Pancreas (tissue), 10 donors: ENCODE results near the gene BCR. TPM values are rescaled to one million over a fixed set of nuclear protein-coding genes. Genes with fewer than 3 reads are reported as not detected.

ENCODE experiments used
- ATAC-seq, 4 donors: fragments of 200-7000 bp; cut with Tn5 transposase; one replicate each; pipeline versions ENCODE4 v1.8.0 to v1.9.1; 2020; ENCODE audit warnings: mild to moderate bottlenecking in 4 of 4, moderate library complexity in 4 of 4
- DNase-seq, 6 donors: peaks; one replicate each; pipeline ENCODE4 v3.0.0-alpha.2; 2020
- FAIRE-seq: peaks from 2 replicates; lab custom pipeline; 2012; peaks lifted over from hg19 to GRCh38; lab: Jason Lieb, UNC
- H3K27ac ChIP-seq, 4 donors: fragments of 200-600 bp; sonication (generic); 1 replicate in 3 of 4; 2 replicates in 1 of 4; pipeline versions ENCODE4 v1.5.0 to v1.8.0; 2020
- H3K27me3 ChIP-seq, 4 donors: fragments of 200-600 bp; one replicate each; pipeline ENCODE4 v1.8.0; 2021
- H3K36me3 ChIP-seq, 3 donors: fragments of 200-600 bp; sonication (generic) in 1 of 3; one replicate each; pipeline versions ENCODE4 v1.5.0 to v1.8.0; 2020 to 2021
- H3K4me1 ChIP-seq, 3 donors: fragments of 200-600 bp; one replicate each; pipeline ENCODE4 v1.8.0; 2021
- H3K4me3 ChIP-seq, 4 donors: fragments of 200-600 bp; sonication (generic) in 2 of 4; one replicate each; pipeline versions ENCODE4 v1.5.0 to v1.8.0; 2020 to 2021
- H3K9me3 ChIP-seq, 4 donors: fragments of 200-600 bp; one replicate each; pipeline ENCODE4 v1.8.0; 2021
- WGBS, 2 donors: extraction: QIAGEN DNeasy Blood & Tissue Kit; methylation state at CpG; one replicate each; pipeline ENCODE4 v1.1.7; 2013; 5-methylcytosine and 5-hydroxymethylcytosine counted together
- intact Hi-C, 3 donors: fragments of 100-400 bp; cut with DNase I; formaldehyde crosslinking; loops; one replicate each; pipeline versions ENCODE4 v1.11.1 to v1.14.2; 2022
- polyA plus RNA-seq, 2 donors: library from polyadenylated mRNA; stranded (reverse); fragments of 200-250 nt; gene quantifications; one replicate each; pipeline ENCODE4 v1.2.3, GENCODE V29; 2013
- total RNA-seq, 6 donors: library from RNA; stranded (reverse); fragmentation: NEBNext Ultra II Directional in 4 of 6; extraction: Animal tissue kit (Norgen Biotek cat#: 25700) in 4 of 6; gene quantifications; one replicate each; pipeline versions ENCODE4 v1.2.1 to v1.2.4, GENCODE V29; 2021 to 2023
- TF ChIP-seq, protein P1 (sequence below), 4 donors: fragments of 200-600 bp; sonication (generic) in 3 of 4; IDR thresholded peaks; one replicate each; pipeline versions ENCODE4 v1.5.0 to v1.8.0; 2021; ENCODE audit warnings: antibody characterized with exemption in 4 of 4
- donor health status: healthy with polysubstance abuse.
- donor health status: DM: no; HTN: no; CAD: no; lungs with moderate emphysema.
- donor health status: DM: no; HTN: no; CAD: no.
- donor health status: control.
- donor health status: control.
- donor health status: Bipolar disorder and iron deficiency.
- donor health status: DM: yes; HTN: yes; CAD: no.
- donor health status: DM: no; HTN: no; CAD: no.
- donor health status: DM: no; HTN: no; CAD: no.
- donor health status: DM: yes; HTN: yes; CAD: no.

Gene BCR
- total and polyA plus RNA-seq, 8 donors = 15.5 to 35.9 (median 18.1) TPM

DNA sequence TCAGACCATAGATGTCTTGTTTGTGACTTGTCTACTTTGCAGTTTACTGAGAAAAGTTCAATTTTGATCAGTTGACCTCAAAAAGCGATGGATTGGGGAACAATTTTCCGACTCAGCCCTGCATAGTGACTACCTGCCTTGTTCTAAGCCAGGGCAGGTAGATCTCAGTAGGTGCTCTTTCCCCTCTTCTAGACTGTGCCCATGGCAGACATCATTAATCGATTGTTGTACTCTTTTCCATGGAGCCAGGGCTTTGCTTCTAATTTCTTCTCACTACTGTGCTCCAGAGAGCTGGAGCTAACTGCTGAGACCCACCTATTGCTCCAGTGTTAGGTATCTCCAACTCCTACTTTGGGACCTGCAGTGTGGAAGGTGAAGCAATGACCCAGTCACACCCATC lies 25.2 kb upstream of the BCR start:
- no peak overlapping the region for H3K27ac ChIP-seq
- H3K9me3 ChIP-seq = no peaks in the 10 kb centered on the region
- FAIRE-seq (no peak), ATAC-seq (no peak), DNase-seq (no peak)
- no peaks in the 10 kb centered on the region for H3K36me3 ChIP-seq
- H3K4me3 ChIP-seq = no peak overlapping the region
- no peaks in the 10 kb centered on the region for H3K4me1 ChIP-seq
- no peaks in the 10 kb centered on the region for H3K27me3 ChIP-seq
- WGBS, 2 donors = 89 to 92% methylated on average over 3 of the region's 3 CpGs
- TF ChIP-seq, protein P1, sequence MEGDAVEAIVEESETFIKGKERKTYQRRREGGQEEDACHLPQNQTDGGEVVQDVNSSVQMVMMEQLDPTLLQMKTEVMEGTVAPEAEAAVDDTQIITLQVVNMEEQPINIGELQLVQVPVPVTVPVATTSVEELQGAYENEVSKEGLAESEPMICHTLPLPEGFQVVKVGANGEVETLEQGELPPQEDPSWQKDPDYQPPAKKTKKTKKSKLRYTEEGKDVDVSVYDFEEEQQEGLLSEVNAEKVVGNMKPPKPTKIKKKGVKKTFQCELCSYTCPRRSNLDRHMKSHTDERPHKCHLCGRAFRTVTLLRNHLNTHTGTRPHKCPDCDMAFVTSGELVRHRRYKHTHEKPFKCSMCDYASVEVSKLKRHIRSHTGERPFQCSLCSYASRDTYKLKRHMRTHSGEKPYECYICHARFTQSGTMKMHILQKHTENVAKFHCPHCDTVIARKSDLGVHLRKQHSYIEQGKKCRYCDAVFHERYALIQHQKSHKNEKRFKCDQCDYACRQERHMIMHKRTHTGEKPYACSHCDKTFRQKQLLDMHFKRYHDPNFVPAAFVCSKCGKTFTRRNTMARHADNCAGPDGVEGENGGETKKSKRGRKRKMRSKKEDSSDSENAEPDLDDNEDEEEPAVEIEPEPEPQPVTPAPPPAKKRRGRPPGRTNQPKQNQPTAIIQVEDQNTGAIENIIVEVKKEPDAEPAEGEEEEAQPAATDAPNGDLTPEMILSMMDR (IDR thresholded peaks at IDR 0.05) = no peak
- intact Hi-C loops = no loop called here

DNA sequence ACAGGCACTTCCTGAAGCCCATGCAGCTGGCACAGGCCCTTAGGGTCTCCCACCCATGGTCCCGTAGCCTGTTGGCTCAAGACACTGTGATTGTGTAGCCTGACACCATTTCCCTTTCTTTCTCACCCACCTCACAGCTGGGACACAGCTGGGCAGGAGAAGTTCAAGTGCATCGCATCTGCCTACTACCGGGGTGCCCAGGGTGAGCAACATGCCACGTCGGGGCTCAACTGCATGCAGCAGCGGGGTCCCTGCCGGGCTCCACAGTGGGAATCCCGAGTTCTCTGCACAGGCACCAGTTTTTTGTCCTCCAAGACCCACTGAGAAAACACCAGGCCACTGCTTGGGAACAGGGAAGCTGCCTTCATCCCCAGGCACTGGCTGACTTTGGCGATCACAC lies 24.5 kb upstream of the BCR start:
- no peak for ATAC-seq
- FAIRE-seq = no peak
- Histone ChIP-seq H3K4me3 (no peak overlapping the region), H3K36me3 (no peaks in the 10 kb centered on the region), H3K9me3 (no peaks in the 10 kb centered on the region), H3K4me1 (no peaks in the 10 kb centered on the region), H3K27ac (no peak overlapping the region), H3K27me3 (no peaks in the 10 kb centered on the region)
- 87% methylated on average over 9 of the region's 9 CpGs for WGBS, 2 donors
- DNase-seq = no peak
- TF ChIP-seq, protein P1 (IDR thresholded peaks at IDR 0.05) = no peak
- intact Hi-C loops = no loop called here

DNA sequence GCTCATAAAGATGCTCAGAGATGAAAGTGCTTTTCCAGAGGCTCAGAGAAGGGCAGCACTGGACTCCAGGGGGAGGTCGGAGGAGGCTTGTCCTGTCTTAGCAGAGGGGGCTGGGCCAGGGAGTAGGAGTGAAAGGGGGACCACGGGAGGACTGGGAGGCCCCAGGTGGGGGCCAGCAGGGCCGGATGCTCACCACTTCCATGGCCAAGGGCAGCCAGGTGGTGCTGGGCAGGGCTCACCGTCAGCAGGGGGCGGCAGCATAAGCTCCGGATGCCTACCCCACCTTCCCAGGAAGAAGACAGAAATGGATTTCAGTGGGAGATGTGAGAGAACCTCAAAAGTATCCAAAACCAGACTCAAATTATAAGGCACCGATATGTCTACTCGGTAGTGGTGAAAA lies 24.0 kb upstream of the BCR start:
- DNase-seq = no peak

DNA sequence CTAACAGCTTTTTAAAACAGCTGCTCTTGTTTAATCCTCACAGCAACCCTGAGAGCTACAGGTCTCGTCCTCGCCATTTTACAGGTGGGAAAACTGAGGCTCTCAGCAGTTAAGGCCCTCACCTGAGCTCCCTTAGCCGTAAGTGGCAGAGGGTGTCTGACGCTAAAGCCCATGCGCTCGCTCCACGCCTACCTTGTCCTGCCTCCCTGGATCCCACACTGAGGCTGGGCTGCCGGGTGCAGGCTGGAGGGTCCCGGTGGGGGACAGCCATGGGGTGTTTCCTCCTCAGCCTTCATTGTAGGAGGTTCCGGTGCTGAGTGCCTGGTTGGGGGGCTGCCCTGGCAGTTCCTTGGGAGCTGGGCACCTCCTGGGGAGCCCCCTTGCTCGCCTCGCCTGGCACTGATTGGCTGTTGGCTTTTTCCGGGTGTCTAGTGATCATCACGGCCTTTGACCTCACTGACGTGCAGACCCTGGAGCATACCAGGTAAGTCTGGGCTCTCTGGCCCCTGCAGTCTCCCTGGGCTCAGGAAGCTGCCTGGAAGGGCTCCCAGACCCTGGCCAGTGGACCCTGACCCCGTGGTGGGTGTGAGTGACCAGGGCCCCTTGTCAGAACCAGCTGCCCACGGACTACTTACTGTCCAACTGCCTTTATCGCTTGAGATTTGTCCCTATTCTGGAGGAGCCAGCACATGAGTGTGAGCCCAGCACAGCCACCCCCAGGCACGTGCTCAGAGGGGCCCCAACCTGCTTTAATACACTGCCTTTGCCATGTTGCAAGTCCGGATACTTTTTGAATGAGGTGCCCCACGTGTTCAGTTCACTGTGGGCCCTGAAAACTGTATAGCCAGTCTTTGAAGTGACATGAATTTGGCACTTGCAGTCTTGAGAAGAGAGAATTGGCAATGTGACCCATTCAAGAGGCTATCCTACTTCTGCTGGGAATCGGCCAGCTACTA lies 22.5 kb upstream of the BCR start:
- TF ChIP-seq, protein P1 (IDR thresholded peaks at IDR 0.05) = no peak
- Histone ChIP-seq H3K4me3 (no peak overlapping the region), H3K4me1 (no peaks in the 10 kb centered on the region), H3K27ac (no peak overlapping the region), H3K27me3 (no peaks in the 10 kb centered on the region), H3K9me3 (no peaks in the 10 kb centered on the region), H3K36me3 (no peaks in the 10 kb centered on the region)
- ATAC-seq (no peak), DNase-seq (no peak), FAIRE-seq (no peak)
- WGBS, 2 donors = 78 to 80% methylated on average over 22 of the region's 22 CpGs
- intact Hi-C loops = no loop called here

More for the DNA sequence above, 24.0 kb upstream of the BCR start:
- intact Hi-C loops = no loop called here
- no peak for ATAC-seq
- Histone ChIP-seq H3K27me3 (no peaks in the 10 kb centered on the region), H3K4me3 (no peak overlapping the region), H3K36me3 (no peaks in the 10 kb centered on the region), H3K9me3 (no peaks in the 10 kb centered on the region), H3K27ac (no peak overlapping the region), H3K4me1 (no peaks in the 10 kb centered on the region)
- TF ChIP-seq, protein P1 (IDR thresholded peaks at IDR 0.05) = no peak
- FAIRE-seq = no peak
- WGBS, 2 donors = 43 to 50% methylated on average over 8 of the region's 8 CpGs
